Raji (cell line): ENCODE results near the gene MAN2A1.

Experiments used
- POLR2A ChIP-seq: IDR thresholded peaks from 2 replicates; pipeline ENCODE4 v1.6.1; 2011; ENCODE audit warnings: low read depth, low read length, control low read depth; ENCODE audit not compliant: insufficient read depth

The MAN2A1 gene

GRCh38 chr5:109689740-109690241 is at the start of gene MAN2A1:
Gene MAN2A1, plus strand, starts transcription at chr5:109689927. Its CDS starts 491 bp downstream, at chr5:109690418.
- peak; percentile 25; the same call in 1 of the 2 replicates for TF ChIP-seq POLR2A

DNA sequence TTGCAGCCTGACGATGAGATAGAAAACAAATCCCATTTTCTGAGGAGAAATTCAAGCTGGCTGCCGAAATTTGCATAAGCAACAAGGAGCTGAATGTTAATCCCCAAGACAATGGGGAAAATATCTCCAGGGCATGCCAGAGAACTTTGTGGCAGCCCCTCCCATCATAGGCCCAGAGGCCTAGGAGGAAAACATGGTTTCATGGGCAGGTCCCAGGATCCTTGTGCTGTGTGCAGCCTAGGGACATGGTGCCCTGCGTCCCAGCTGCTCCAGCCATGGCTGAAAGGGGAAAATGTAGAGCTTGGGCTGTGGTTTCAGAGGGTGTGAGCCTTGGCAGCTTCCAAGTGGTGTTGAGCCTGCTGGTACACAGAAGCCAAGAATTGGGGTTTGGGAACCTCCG is 48.8 kb upstream of the MAN2A1 start:
- TF ChIP-seq POLR2A: no peak

DNA sequence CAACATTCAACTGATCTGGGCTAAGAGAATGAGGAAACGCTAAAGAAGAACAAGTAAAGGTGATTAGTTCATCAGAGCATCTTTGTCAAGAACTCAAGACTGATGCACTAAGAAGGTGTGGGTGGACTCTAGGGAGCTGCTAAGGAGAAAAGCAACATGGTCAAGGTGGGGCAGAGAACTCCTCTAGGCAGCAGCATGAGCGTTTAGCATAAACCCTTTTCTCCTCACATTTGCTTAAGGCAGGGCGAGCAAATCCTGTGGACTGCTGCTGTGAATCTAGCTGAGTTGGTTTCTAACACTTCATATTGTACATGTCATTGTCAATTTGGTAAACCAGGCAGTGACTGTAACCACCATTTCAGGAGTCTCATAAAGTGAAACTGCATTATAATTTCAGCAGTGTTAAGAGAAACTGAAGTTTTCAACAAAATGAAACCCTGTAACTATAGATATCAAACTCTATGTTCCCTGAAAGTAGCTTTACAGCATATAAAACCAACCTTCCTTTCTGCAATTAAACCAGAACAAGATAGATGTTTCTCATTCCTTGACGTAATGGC is 45.9 kb upstream of the MAN2A1 start:
- TF ChIP-seq POLR2A: no peak

DNA sequence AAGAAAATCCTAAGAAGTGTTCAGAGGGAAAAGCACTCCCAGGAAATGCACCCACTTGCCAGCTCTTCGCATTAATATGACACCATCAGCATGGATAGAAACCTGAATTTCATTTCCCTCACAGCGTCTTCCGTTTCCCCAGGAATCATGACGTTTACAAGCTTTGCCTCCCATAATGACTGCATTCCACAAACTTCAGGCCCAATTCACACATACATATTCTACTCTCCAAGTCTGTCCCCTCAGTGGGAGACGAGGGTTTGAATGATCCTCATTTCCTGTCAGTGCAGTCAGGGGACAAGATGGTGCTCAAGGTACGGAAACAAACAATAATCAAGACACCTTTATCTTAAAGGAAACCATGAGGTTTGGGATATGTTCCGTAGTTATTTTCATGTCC is 44.9 kb upstream of the MAN2A1 start:
- TF ChIP-seq POLR2A: no peak

DNA sequence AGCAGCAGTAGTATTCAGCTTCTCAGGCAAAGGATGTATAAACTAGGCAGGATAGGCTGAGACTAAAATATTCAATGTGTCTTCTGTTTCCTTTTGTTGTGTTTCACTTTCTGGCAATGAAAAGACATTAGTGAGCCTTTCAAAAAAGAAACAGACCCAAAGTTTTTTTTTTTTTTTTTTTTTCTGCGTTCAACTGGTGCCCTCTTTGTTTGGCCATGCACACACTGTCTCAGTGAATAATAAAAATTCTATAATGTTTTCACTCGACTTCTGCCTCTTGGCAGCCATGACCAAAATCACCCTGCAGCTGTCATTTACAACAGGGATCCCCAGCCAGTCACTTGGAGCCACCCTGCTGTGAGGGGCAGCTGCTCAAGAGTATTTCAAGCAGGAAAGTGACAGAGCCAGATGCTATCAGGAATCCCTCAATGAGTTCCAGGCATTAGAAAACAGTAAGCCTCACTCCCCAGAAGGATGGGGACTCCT is 44.0 kb upstream of the MAN2A1 start:
- no peak for TF ChIP-seq POLR2A

DNA sequence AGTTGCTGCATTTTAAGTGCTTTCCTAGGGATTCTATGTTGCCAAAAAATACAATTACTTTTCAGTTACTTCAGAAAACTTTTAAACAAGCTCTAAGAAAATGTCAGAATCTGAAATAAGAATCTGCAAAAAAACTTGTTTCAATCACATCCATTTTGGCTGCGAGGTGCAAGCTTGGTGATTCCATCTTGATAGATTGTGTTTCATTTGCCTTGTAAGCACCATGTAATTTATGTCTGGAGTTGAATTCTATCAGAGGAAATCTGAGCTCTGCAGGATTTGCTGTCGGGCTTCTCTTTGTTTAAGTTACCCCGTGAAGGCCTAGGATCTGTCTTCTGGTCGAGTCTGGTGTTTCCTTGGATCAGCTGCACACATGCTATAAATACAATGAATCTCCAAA is 40.4 kb upstream of the MAN2A1 start:
- TF ChIP-seq POLR2A: no peak

DNA sequence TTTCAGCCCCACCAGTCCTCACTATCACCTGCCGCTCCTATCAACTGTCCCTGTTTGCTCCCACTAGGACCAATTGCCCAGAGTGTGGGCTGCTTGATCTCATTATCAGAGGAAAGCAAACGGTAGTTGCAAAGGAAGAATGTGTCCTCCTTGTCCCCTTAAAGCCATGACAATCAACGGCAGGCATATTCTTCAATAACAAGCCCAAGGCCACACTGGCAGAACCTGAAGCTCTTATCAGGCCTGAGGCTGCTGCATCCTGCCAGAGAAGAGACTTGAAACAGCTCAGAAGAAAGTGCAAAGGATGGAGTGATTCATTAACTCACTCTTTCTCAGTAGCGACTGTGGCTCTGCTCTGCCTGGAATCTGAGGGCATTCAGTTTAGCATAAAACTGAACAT is 39.2 kb upstream of the MAN2A1 start:
- TF ChIP-seq POLR2A: no peak

- no peak for TF ChIP-seq POLR2A
Observed at GRCh38 chr5:109652096-109652495, 37.6 kb upstream of the MAN2A1 start.

DNA sequence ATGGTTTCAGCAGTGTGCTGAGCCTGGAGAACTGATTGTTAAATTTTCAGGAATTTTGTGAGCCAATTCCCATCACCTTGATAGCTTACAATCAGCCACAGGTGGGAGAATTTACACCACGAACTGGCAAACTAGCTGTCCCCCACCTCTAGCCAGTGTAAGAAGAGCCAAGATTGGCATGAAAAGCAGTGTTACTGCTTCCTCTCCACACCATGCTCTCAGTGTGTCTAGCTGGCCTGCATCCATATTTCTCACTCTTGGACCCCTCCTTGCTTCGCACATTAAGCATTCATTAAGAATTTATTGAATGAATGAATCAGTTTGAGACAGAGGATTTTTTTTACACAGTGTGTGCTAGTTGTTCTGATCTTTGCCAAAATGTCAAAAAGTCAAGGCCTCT is 36.7 kb upstream of the MAN2A1 start:
- no peak for TF ChIP-seq POLR2A

DNA sequence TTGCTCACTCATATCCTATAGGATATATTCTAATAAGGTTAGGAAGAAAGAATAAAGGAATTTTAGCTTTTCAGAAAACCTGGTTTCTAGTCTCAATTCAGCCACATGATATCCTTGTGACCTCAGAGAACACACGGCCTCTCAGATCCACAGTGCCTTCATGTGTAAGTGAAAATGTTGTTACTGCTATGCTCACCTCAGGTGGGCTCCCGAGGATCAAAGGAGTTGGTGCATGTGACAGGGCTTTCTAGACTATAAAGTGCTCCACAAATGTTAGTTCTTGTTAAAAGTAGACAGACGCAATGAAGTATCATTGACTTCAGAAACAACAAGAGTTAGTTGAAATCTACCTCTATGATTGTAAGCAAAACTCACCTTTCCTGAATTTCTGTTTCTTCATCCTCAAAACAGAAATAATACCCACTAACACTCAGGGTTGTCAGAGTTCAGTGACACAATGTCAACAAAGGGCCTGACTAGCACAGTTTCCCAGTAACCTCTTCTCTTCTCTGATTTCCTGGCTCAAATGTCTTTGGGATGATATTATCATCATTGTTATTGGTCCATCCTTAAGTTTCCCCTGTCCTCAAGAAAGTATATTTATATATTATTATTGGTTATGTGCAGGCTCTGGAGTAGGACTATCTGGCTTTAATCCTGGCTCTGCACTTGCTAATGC is 36.0 kb upstream of the MAN2A1 start:
- no peak for TF ChIP-seq POLR2A

DNA sequence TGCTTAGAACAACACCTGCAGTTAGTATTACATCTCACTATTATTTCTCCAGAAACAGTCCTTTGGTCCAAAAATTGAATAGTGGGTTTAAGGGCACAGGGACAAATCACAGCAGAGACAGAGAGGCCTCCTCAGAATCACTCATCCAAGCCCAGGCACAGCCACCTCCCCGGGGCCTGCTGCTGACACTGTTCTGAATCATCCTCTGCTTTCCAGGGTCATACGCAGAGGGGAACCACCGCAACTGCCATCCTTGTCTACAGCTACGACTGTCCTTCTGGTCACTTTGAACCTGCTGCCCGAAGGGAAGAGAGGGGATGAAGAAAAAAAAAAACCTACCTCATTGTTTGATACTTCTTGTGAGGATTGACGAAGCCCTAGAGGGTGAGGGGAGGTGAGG is 35.3 kb upstream of the MAN2A1 start:
- TF ChIP-seq POLR2A: no peak

DNA sequence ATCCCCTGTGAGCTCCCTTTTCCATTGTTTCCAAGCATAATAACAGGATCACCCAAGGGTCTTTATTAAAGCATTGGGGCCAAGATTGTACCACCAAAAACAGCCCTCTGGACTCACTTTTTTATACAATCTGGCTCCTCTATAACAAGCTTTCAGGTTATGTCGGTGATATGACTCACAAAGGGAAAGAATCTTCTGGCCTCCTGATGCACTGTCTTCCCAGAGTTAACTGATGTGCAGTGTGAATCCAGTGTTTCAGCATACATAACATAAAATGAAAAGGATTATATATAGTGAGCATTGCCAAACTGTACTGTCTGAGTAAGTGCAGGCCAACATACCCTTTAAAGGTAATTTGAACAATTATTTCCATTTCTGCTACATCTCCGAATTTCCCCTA is 33.9 kb upstream of the MAN2A1 start:
- no peak for TF ChIP-seq POLR2A

GRCh38 chr5:109656829-109657228 is 32.9 kb upstream of the MAN2A1 start:
- no peak for TF ChIP-seq POLR2A

- TF ChIP-seq POLR2A: no peak
Observed at GRCh38 chr5:109659901-109660300, 29.8 kb upstream of the MAN2A1 start.

DNA sequence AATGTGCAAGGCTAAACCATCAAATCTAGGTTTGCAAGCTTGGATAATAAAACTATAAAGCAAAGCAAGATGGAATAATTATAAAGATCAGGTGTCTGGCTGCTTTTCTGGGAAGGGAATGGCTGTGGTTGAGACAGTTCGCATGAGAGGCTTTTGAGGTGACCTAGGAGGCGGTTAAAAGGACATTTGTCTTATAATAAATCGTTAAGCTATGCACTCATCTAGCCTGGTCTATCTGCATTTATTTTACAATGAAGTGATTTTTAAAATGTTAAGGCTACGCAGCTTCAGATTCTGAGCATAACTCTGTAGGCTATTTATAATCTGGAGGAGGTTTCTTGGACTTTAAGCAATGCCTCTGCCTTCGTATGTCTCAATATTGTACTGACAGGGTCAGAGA is 29.4 kb upstream of the MAN2A1 start:
- no peak for TF ChIP-seq POLR2A

DNA sequence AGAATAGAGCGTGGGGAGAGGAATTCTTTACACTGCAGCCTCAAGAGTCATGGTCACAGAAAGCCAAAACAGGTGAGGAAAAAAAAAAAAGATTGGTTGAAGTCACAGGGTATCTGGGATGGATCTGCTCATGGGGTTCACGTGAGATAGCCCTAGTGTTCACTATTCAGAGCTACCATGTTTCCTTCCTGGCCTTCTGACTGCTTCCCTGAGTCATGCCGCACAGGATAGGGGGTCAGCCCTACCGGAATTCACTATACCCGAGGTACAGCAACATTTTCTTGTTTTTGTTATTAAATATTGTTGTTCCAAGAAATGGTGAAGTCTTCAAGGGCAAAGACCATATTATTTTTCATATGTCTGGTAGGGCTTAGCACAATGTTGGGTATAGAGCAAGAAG is 21.5 kb upstream of the MAN2A1 start:
- no peak for TF ChIP-seq POLR2A
